ENCODE measurements around the gene RBFOX2.

The RBFOX2 gene

DNA sequence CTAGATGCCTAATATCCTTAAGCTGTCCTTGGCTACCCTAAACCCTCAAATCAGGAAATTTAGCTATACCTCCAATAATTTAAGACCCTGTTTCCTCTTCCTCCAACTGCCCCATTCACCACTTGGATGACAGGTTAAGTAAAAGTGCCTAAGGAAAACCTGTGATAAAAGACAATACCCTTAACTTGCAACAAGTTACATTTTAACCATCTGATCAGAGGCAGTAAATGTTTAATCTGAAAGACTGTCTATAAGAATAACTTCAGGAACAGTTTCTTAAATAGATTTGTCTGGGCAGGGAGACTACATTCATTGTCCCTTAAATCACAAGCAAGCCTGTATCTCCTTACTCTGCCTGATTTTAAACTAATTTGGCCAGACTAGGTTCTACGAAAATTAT, 181.8 kb downstream of the RBFOX2 start:
- Histone ChIP-seq H3K27me3 (ENCODE audit: control insufficient read depth, insufficient read depth, low read length) (no peaks in the 10 kb centered on the region), H3K9ac (no peak overlapping the region), H3K4me2 (ENCODE audit: low read length) (no peak overlapping the region), H3K79me2 (no peaks in the 10 kb centered on the region), H2AFZ (no peak overlapping the region), H3K27ac (no peak overlapping the region), H3K4me3 (ENCODE audit: low read depth, low read length) (no peak overlapping the region), H3K4me1 (no peaks in the 10 kb centered on the region), H3K9me3 (ENCODE audit: control insufficient read depth, low read length) (no peaks in the 10 kb centered on the region), H3K36me3 (ENCODE audit: control insufficient read depth, insufficient read depth, low read length) (no peaks in the 10 kb centered on the region)
- TF ChIP-seq, protein P1, sequence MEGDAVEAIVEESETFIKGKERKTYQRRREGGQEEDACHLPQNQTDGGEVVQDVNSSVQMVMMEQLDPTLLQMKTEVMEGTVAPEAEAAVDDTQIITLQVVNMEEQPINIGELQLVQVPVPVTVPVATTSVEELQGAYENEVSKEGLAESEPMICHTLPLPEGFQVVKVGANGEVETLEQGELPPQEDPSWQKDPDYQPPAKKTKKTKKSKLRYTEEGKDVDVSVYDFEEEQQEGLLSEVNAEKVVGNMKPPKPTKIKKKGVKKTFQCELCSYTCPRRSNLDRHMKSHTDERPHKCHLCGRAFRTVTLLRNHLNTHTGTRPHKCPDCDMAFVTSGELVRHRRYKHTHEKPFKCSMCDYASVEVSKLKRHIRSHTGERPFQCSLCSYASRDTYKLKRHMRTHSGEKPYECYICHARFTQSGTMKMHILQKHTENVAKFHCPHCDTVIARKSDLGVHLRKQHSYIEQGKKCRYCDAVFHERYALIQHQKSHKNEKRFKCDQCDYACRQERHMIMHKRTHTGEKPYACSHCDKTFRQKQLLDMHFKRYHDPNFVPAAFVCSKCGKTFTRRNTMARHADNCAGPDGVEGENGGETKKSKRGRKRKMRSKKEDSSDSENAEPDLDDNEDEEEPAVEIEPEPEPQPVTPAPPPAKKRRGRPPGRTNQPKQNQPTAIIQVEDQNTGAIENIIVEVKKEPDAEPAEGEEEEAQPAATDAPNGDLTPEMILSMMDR (IDR thresholded peaks at IDR 0.05) = no peak

DNA sequence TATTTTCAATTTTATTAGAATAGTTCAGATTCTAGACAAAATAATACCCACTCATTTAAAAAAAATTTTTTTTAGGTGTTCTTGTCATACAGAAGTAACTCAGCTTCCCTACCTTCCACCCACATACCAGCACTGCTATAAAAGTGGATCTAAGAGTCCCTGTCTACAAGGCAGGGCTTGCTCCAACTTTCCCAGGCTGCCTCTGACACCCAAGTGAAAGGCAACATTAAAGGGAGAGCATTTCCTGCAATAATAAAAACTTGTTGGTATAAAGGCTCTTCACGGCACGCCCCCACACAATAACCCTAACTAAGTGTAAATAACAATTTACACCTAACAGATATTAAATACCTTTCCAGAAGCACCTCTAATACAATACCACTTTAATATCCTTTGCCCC, 183.7 kb downstream of the RBFOX2 start:
- Histone ChIP-seq H3K9ac (no peak overlapping the region), H3K9me3 (ENCODE audit: control insufficient read depth, low read length) (no peaks in the 10 kb centered on the region), H3K4me2 (ENCODE audit: low read length) (no peak overlapping the region), H3K4me1 (no peaks in the 10 kb centered on the region), H3K79me2 (no peaks in the 10 kb centered on the region), H2AFZ (no peak overlapping the region), H3K27me3 (ENCODE audit: control insufficient read depth, insufficient read depth, low read length) (no peaks in the 10 kb centered on the region), H3K4me3 (ENCODE audit: low read depth, low read length) (no peak overlapping the region), H3K27ac (no peak overlapping the region), H3K36me3 (ENCODE audit: control insufficient read depth, insufficient read depth, low read length) (no peaks in the 10 kb centered on the region)
- TF ChIP-seq, protein P1 (IDR thresholded peaks at IDR 0.05) = no peak

DNA sequence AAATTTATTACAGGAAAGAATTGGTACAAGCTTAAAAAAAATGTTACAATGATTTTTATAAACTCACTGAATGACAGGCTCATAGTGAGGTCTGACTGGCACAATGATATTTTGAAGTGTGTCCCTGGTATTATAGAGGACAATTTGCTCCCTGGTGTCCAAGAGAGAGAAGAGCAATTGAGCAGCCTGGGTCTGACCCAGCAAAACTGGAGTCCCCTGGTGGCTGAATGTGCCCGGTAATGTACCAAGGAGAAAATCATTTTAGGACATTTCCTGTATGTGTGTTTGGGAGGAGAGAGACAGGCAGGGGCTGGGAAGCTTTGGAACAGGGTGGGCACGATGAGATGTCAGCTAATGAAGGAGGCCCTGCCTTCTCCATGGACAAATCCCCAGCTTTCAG, 185.7 kb downstream of the RBFOX2 start:
- H3K27ac ChIP-seq = no peak overlapping the region
- H3K4me3 ChIP-seq (ENCODE audit: low read depth, low read length) = no peak overlapping the region
- H3K79me2 ChIP-seq = no peaks in the 10 kb centered on the region
- H3K27me3 ChIP-seq (ENCODE audit: control insufficient read depth, insufficient read depth, low read length) = no peaks in the 10 kb centered on the region
- no peak overlapping the region for H3K9ac ChIP-seq
- H3K36me3 ChIP-seq (ENCODE audit: control insufficient read depth, insufficient read depth, low read length) = no peaks in the 10 kb centered on the region
- H3K4me2 ChIP-seq (ENCODE audit: low read length) = no peak overlapping the region
- TF ChIP-seq, protein P1 (IDR thresholded peaks at IDR 0.05) = peak; percentile 41
- H3K9me3 ChIP-seq (ENCODE audit: control insufficient read depth, low read length) = no peaks in the 10 kb centered on the region
- no peak overlapping the region for H2AFZ ChIP-seq
- H3K4me1 ChIP-seq = peaks cover 4% of the 10 kb centered on the region

DNA sequence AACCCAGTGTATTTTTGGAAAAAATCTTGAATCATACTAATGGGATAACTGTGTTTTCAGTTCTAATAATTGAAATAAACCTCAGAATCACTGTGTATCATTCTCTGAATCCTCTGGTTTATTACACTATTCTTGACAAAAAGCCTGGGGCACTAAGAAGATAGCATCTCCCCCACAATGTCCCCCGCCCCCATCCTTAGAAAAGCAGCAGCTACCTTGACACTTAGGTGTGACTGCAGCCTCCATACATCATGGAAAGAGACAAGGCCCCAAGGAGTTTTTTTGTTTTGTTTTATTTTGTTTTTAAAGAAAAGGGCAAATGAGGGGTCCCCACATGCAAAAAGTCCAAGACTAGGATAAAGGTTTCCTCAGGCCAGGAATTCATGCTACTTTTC, 186.1 kb downstream of the RBFOX2 start:
- H3K79me2 ChIP-seq = no peaks in the 10 kb centered on the region
- H3K9ac ChIP-seq = no peak overlapping the region
- H3K4me2 ChIP-seq (ENCODE audit: low read length) = no peak overlapping the region
- H3K4me1 ChIP-seq = peaks cover 4% of the 10 kb centered on the region
- H3K27me3 ChIP-seq (ENCODE audit: control insufficient read depth, insufficient read depth, low read length) = no peaks in the 10 kb centered on the region
- no peak overlapping the region for H3K27ac ChIP-seq
- H3K9me3 ChIP-seq (ENCODE audit: control insufficient read depth, low read length) = no peaks in the 10 kb centered on the region
- H3K36me3 ChIP-seq (ENCODE audit: control insufficient read depth, insufficient read depth, low read length) = no peaks in the 10 kb centered on the region
- no peak overlapping the region for H3K4me3 ChIP-seq (ENCODE audit: low read depth, low read length)
- TF ChIP-seq, protein P1 (IDR thresholded peaks at IDR 0.05) = no peak
- H2AFZ ChIP-seq = no peak overlapping the region

DNA sequence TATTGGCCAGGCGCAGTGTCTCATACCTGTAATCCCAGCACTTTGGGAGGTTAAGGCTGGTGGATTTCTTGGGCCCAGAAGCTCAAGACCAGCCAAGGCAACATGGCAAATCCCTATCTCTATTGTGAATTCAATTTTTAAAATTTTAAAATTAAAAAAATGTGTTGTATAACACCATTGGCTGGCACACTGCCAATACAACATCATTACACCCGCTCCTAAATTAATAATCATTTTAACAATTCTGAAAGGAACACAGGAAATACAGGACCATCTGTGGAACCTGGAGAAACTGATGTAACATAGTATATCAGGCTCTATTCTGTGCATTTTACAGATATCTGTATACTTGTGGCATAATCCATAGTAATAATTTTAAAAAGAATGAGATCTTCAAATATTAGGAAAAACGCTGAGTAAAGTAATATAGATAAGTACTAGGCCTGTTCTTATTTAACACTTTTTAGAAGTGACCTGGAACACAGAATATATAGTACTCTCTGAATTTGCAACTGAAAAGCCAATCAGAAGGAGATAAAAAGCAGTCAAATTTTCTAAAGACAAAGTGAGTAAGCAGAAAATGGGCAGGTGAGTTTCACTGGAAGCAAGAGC, 186.6 kb downstream of the RBFOX2 start:
- peaks cover 9% of the 10 kb centered on the region for H3K4me1 ChIP-seq

More for the DNA sequence above, 186.6 kb downstream of the RBFOX2 start:
- no peak overlapping the region for H3K27ac ChIP-seq
- H3K79me2 ChIP-seq = no peaks in the 10 kb centered on the region
- TF ChIP-seq, protein P1 (IDR thresholded peaks at IDR 0.05) = no peak
- H3K9me3 ChIP-seq (ENCODE audit: control insufficient read depth, low read length) = no peaks in the 10 kb centered on the region
- H3K36me3 ChIP-seq (ENCODE audit: control insufficient read depth, insufficient read depth, low read length) = no peaks in the 10 kb centered on the region
- no peak overlapping the region for H3K4me2 ChIP-seq (ENCODE audit: low read length)
- H3K4me3 ChIP-seq (ENCODE audit: low read depth, low read length) = no peak overlapping the region
- no peak overlapping the region for H3K9ac ChIP-seq
- no peak overlapping the region for H2AFZ ChIP-seq
- no peaks in the 10 kb centered on the region for H3K27me3 ChIP-seq (ENCODE audit: control insufficient read depth, insufficient read depth, low read length)
